WERI-Rb-1 (cell line): ENCODE results near the gene RNF130.
A peak's percentile ranks its signal among the peaks of the same experiment; 100 is the strongest.

Experiments
- DNase-seq: peaks from one replicate; pipeline ENCODE4 v3.0.0-alpha.2; 2020
- H3K27ac ChIP-seq: fragments of 250-450 bp; sonication (Bioruptor Pico); 2 replicates; pipeline ENCODE4 v1.5.1; 2020; ENCODE audit warnings: mild to moderate bottlenecking, moderate library complexity
- H3K27me3 ChIP-seq: fragments of 250-450 bp; sonication (Bioruptor Pico); 2 replicates; pipeline ENCODE4 v1.5.1; 2021; ENCODE audit warnings: mild to moderate bottlenecking, low read depth, moderate library complexity; ENCODE audit not compliant: insufficient read depth, severe bottlenecking
- H3K36me3 ChIP-seq: fragments of 250-450 bp; sonication (Bioruptor Pico); 2 replicates; pipeline ENCODE4 v1.5.1; 2020; ENCODE audit warnings: mild to moderate bottlenecking, moderate library complexity
- H3K4me3 ChIP-seq: 2 replicates; pipeline ENCODE4 v1.5.1; 2011; ENCODE audit warnings: low read depth, mild to moderate bottlenecking, control low read depth, low read length
- H3K9me3 ChIP-seq: fragments of 250-450 bp; sonication (Bioruptor Pico); 2 replicates; pipeline ENCODE4 v1.5.1; 2021; ENCODE audit warnings: mild to moderate bottlenecking, moderate library complexity; ENCODE audit not compliant: severe bottlenecking
- TF ChIP-seq, protein P1 (sequence below): IDR thresholded peaks from 2 replicates; pipeline ENCODE4 v1.5.1; 2011; ENCODE audit warnings: low read depth, mild to moderate bottlenecking, control low read depth, inconsistent platforms, low read length

RNF130 gene

DNA sequence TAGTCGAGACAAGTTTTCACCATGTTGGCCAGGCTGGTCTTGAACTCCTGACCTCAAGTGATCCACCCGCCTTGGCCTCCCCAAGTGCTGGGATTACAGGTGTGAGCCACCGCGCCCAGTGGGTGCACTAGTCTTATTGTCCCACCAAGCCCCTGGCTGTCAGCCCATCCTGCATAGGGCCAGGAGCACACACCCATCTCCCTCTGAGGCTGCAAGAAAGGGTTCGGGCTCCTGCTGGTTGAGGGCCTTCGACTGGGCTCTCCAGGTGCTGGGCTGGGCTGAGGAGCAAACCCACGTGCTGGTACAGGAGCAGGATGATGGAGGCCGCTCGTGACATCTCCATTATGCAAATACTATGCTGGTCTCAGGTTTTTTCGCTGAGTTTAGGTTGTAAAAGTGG lies 25.1 kb upstream of the RNF130 start:
- DNase-seq, result no peak
- Histone ChIP-seq H3K27ac (no peak overlapping the region), H3K27me3 (no peaks in the 10 kb centered on the region), H3K4me3 (no peak overlapping the region), H3K36me3 (no peaks in the 10 kb centered on the region), H3K9me3 (no peaks in the 10 kb centered on the region)
- TF ChIP-seq, protein P1, sequence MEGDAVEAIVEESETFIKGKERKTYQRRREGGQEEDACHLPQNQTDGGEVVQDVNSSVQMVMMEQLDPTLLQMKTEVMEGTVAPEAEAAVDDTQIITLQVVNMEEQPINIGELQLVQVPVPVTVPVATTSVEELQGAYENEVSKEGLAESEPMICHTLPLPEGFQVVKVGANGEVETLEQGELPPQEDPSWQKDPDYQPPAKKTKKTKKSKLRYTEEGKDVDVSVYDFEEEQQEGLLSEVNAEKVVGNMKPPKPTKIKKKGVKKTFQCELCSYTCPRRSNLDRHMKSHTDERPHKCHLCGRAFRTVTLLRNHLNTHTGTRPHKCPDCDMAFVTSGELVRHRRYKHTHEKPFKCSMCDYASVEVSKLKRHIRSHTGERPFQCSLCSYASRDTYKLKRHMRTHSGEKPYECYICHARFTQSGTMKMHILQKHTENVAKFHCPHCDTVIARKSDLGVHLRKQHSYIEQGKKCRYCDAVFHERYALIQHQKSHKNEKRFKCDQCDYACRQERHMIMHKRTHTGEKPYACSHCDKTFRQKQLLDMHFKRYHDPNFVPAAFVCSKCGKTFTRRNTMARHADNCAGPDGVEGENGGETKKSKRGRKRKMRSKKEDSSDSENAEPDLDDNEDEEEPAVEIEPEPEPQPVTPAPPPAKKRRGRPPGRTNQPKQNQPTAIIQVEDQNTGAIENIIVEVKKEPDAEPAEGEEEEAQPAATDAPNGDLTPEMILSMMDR, result no peak

DNA sequence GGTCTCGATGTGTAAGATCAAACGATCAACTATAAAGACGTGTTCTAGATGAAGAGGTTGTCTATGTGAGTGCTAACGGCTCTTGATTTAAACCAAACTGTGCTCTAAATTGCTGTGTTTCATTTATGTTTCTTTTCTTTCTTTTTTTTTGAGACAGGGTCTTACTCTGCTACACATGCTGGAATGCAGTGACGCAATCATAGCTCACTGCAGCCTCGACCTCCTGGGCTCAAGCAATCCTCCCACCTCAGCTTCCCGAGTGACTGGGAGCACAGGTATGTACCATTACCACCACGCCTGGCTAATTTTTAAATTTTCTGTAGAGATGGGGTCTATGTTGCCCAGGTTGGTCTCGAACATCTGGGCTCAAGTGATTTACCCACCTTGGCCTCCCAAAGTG lies 24.0 kb upstream of the RNF130 start:
- H3K27me3 ChIP-seq, result no peaks in the 10 kb centered on the region
- H3K27ac ChIP-seq, result no peak overlapping the region
- DNase-seq, result no peak
- no peak overlapping the region for H3K4me3 ChIP-seq
- H3K36me3 ChIP-seq, result no peaks in the 10 kb centered on the region
- no peaks in the 10 kb centered on the region for H3K9me3 ChIP-seq
- TF ChIP-seq, protein P1, result no peak

DNA sequence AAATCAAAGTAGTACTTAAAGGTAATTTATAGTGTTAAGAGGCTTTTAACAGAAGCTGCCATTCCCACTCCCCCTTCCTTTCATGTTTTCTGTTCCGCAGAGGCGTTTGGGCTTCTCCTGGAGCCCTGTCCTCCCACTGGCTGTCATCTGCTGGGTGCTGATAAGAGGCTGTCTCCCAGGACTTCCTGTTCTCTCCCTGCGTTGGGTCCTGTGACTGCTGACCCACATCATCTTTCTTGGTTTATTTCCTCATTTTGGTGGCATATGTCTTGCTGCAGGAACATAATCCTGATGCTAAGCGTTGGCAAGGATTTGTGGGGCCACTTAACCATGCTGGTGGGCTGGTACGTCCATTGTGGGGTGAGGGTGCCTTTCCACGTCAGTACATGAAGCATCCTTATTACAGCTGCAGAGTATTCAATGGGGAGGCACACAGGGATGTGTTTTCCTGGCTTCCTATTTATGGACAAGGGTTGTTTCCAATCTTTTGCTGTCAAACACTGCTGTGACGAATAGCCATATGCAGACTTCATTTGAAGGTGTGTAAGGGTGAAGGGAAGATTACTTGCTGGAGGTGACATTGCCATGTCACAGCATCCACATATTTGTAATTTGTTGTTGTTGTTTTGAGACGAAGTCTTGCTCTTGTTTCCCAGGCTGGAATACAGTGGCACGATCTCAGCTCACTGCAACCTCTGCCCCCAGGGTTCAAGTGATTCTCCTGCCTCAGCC lies 22.3 kb upstream of the RNF130 start:
- DNase-seq, result no peak
- no peaks in the 10 kb centered on the region for H3K9me3 ChIP-seq
- H3K36me3 ChIP-seq, result no peaks in the 10 kb centered on the region
- H3K27me3 ChIP-seq, result no peaks in the 10 kb centered on the region
- H3K27ac ChIP-seq, result no peak overlapping the region
- TF ChIP-seq, protein P1, result no peak
- no peak overlapping the region for H3K4me3 ChIP-seq

DNA sequence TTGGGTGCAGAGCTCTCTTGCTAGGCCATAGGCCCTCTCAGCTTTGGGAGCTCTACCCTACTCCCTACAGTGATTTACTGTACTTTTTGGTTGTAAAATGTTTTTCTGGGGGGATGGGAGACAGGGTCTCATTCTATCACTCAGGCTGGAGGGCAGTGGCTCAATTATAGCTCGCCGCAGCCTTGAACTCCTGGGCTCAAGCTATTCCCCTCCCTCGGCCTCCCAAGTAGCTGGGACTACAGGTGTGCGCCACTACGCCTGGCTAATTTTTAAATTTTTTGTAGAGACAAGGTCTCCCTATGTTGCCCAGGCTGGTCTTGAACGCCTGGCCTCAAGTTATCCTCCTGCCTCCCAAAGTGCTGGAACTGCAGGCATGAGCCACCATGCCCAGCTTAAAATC lies 21.7 kb upstream of the RNF130 start:
- DNase-seq, result no peak
- TF ChIP-seq, protein P1, result no peak
- no peaks in the 10 kb centered on the region for H3K9me3 ChIP-seq
- no peak overlapping the region for H3K4me3 ChIP-seq
- no peak overlapping the region for H3K27ac ChIP-seq
- H3K27me3 ChIP-seq, result no peaks in the 10 kb centered on the region
- H3K36me3 ChIP-seq, result no peaks in the 10 kb centered on the region

DNA sequence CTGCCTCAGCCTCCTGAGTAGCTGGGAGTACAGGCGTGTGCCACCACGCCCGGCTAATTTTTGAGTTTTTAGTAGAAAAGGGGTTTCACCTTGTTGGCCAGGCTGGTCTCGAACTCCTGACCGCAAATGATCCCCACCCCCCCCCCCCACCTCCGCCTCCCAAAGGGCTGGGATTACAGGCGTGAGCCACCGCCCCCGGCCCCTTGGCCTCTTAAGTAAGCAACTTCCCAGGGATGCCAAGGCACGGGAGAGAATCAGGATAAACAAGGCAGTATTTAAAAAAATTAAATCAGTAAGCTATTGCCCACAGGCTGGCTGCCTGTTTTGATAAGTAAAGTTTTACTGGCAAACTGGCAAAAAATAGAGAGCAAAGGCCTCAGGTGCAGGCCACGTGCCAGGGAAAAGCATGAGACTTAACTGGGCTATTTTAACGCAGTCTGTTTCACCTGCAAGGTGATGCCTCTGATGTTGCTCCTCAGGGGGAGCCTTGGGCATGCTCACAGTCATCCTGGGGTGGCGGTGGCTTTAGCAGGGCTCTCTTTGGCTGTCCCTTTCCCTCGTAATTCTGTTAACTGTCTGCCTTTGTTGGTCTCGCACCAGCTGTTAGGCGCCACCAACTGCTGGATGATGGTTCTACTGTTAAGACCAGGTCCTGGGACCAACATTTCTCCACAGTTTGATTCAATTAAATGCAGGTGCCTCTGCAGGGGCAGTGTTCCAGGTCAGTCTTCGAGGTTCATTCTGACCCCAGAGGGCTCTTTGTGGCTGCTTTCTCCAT lies 19.4 kb upstream of the RNF130 start:
- no peaks in the 10 kb centered on the region for H3K9me3 ChIP-seq
- peak overlapping the region; percentile 39; the same call in 1 of the 2 replicates for H3K4me3 ChIP-seq
- TF ChIP-seq, protein P1, result 0 out of 2 replicates have a peak, but pooled peaks have one; percentile 17
- H3K27ac ChIP-seq, result no peak overlapping the region; the same call in 1 of the 2 replicates
- H3K36me3 ChIP-seq, result no peaks in the 10 kb centered on the region
- no peaks in the 10 kb centered on the region for H3K27me3 ChIP-seq
- peak; percentile 39 for DNase-seq
